Heart right ventricle (tissue), 16 donors: ENCODE measurements around the gene PRTFDC1. TPM values are rescaled to one million over a fixed set of nuclear protein-coding genes. Genes with fewer than 3 reads are reported as not detected.

Experiments
- ATAC-seq, 8 donors: fragments of 200-7000 bp; cut with Tn5 transposase; one replicate each; pipeline ENCODE4 v1.9.1; 2020; ENCODE audit warnings: mild to moderate bottlenecking in 8 of 8, moderate library complexity in 8 of 8, moderate number of reproducible peaks in 1 of 8
- DNase-seq, 2 donors: peaks; one replicate each; pipeline ENCODE4 v3.0.0-alpha.2; 2020
- H3K27ac ChIP-seq, 10 donors: fragments of 200-600 bp; sonication (generic) in 2 of 10; one replicate each; pipeline versions ENCODE4 v1.5.0 to v1.8.0; 2020 to 2022; ENCODE audit warnings: mild to moderate bottlenecking in 3 of 10
- H3K27me3 ChIP-seq, 7 donors: fragments of 200-600 bp; one replicate each; pipeline ENCODE4 v1.8.0; 2021 to 2022; ENCODE audit warnings: mild to moderate bottlenecking in 2 of 7
- H3K36me3 ChIP-seq, 9 donors: fragments of 200-600 bp; sonication (generic) in 1 of 9; one replicate each; pipeline versions ENCODE4 v1.5.0 to v1.8.0; 2020 to 2022; ENCODE audit warnings: mild to moderate bottlenecking in 2 of 9
- H3K4me1 ChIP-seq, 9 donors: fragments of 200-600 bp; sonication (generic) in 1 of 9; one replicate each; pipeline versions ENCODE4 v1.5.0 to v1.8.0; 2020 to 2022; ENCODE audit warnings: mild to moderate bottlenecking in 4 of 9
- H3K4me3 ChIP-seq, 10 donors: fragments of 200-600 bp; sonication (generic) in 2 of 10; one replicate each; pipeline versions ENCODE4 v1.5.0 to v1.8.0; 2020 to 2022; ENCODE audit warnings: mild to moderate bottlenecking in 7 of 10, moderate library complexity in 2 of 10
- H3K9me3 ChIP-seq, 11 donors: fragments of 200-600 bp in 10 of 11; sonication (generic) in 2 of 11; one replicate each; pipeline versions ENCODE4 v1.5.0 to v1.8.0; 2013 to 2022; ENCODE audit warnings: mild to moderate bottlenecking in 2 of 11, control low read depth in 1 of 11, moderate library complexity in 1 of 11
- WGBS, 2 donors: extraction: QIAGEN DNeasy Blood & Tissue Kit; methylation state at CpG; one replicate each; pipeline ENCODE4 v1.1.7; 2013; ENCODE audit warnings: inconsistent platforms in 1 of 2; 5-methylcytosine and 5-hydroxymethylcytosine counted together
- intact Hi-C, 10 donors: fragments of 100-400 bp; cut with DNase I; formaldehyde crosslinking; loops; one replicate each; pipeline versions ENCODE4 v1.11.1 to v1.14.2; 2022
- polyA plus RNA-seq, 2 donors: library from polyadenylated mRNA; stranded (reverse); fragments of 200-250 nt; gene quantifications; one replicate each; pipeline ENCODE4 v1.2.3, GENCODE V29; 2013
- total RNA-seq, 10 donors: library from RNA; stranded (reverse); fragmentation: NEBNext Ultra II Directional in 3 of 10; extraction: Animal tissue kit (Norgen Biotek cat#: 25700) in 3 of 10; gene quantifications; one replicate each; pipeline versions ENCODE4 v1.2.1 to v1.2.4, GENCODE V29; 2021 to 2023
- TF ChIP-seq, protein P1 (sequence below), 9 donors: fragments of 200-600 bp; sonication (generic) in 2 of 9; IDR thresholded peaks; one replicate each; pipeline versions ENCODE4 v1.5.0 to v1.8.0; 2021 to 2022; ENCODE audit warnings: antibody characterized with exemption in 9 of 9, mild to moderate bottlenecking in 5 of 9, moderate library complexity in 1 of 9
- donor health status: Arrhythmogenic right ventricular cardiomyopathy.
- donor health status: ischemic (EF 13 %, LVEDD 7.1; RV severe dilation, severe dysfunction).
- donor health status: healthy with polysubstance abuse.
- donor health status: DM: no; HTN: yes; CAD: no.
- donor health status: DM: no; HTN: no; CAD: no.
- donor health status: ischemic (EF 25% LVEDD 6.9; RV normal size, moderate dysfunction).
- donor health status: ischemic (EF 25% LVEDD 5.7; RV mildly dilated, moderate dysfunction).
- donor health status: healthy.
- donor health status: DM: yes; HTN: yes; CAD: no.
- donor health status: Ischemic cardiomyopathy.
- donor health status: ischemic (EF 35%, LVEDD 5.7; RV mildly dilated, moderate dysfunction).
- donor health status: nonischemic (EF 11% LVEDD 7.7; RV severe dilation, severe dysfunction).
- donor health status: DM: yes; HTN: yes; CAD: no.
- donor health status: PGD.
- donor health status: ischemic (EF 29% LVEDD 5.4; RV normal size, mild dysfunction).
- donor health status: nonischemic (EF 23%, LVEDD 6.1; RV moderate dilation, normal function).

Gene PRTFDC1
- total and polyA plus RNA-seq, 12 donors, result 2.5 to 11.4 (median 5.0) TPM

- Histone ChIP-seq H3K9me3 (no peaks in the 10 kb centered on the region), H3K4me1 (peaks cover 0 to 19% (median 0%) of the 10 kb centered on the region in 9 donors), H3K4me3 (no peak overlapping the region), H3K36me3 (no peaks in the 10 kb centered on the region), H3K27me3 (no peaks in the 10 kb centered on the region), H3K27ac (peak overlapping the region in 2 of 10 donors; percentile 43 to 50)
- WGBS, 2 donors, result 48 to 55% methylated on average over 1 of the region's 1 CpG
- DNase-seq (no peak), ATAC-seq (peak in 3 of 8 donors; percentile 26 to 39 (median 35))
- TF ChIP-seq, protein P1, sequence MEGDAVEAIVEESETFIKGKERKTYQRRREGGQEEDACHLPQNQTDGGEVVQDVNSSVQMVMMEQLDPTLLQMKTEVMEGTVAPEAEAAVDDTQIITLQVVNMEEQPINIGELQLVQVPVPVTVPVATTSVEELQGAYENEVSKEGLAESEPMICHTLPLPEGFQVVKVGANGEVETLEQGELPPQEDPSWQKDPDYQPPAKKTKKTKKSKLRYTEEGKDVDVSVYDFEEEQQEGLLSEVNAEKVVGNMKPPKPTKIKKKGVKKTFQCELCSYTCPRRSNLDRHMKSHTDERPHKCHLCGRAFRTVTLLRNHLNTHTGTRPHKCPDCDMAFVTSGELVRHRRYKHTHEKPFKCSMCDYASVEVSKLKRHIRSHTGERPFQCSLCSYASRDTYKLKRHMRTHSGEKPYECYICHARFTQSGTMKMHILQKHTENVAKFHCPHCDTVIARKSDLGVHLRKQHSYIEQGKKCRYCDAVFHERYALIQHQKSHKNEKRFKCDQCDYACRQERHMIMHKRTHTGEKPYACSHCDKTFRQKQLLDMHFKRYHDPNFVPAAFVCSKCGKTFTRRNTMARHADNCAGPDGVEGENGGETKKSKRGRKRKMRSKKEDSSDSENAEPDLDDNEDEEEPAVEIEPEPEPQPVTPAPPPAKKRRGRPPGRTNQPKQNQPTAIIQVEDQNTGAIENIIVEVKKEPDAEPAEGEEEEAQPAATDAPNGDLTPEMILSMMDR (IDR thresholded peaks at IDR 0.05), result no peak
- intact Hi-C loops, result no loop called here
These were observed 62.8 kb downstream of the PRTFDC1 start for GRCh38 chr10:24889639-24890038.

DNA sequence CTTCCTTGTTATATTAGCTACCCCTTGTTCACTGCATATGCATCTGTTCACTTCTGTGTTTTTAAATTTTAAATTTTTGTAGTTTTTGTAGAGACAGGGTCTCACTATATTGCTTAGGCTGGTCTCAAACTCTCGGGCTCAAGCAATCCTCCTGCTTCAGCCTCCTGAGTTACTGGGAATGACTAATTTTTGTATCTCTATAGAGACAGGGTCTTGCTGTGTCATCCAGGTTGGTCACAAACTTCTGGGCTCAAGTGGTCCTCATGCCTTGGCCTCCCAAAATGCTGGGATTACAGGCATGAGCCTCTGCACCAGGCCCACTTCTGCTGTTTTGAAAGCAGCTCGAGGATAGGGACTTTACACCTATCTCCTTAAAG lies 64.6 kb downstream of the PRTFDC1 start:
- Histone ChIP-seq H3K36me3 (no peaks in the 10 kb centered on the region), H3K9me3 (no peaks in the 10 kb centered on the region), H3K27ac (peak overlapping the region in 1 of 10 donors; percentile 53), H3K4me1 (peaks cover 0 to 16% (median 0%) of the 10 kb centered on the region in 9 donors), H3K27me3 (no peaks in the 10 kb centered on the region), H3K4me3 (no peak overlapping the region)
- DNase-seq, result no peak
- ATAC-seq, result no peak
- WGBS, 2 donors, result 95 to 96% methylated on average over 2 of the region's 2 CpGs
- intact Hi-C loops, result no loop called here
- TF ChIP-seq, protein P1 (IDR thresholded peaks at IDR 0.05), result no peak

DNA sequence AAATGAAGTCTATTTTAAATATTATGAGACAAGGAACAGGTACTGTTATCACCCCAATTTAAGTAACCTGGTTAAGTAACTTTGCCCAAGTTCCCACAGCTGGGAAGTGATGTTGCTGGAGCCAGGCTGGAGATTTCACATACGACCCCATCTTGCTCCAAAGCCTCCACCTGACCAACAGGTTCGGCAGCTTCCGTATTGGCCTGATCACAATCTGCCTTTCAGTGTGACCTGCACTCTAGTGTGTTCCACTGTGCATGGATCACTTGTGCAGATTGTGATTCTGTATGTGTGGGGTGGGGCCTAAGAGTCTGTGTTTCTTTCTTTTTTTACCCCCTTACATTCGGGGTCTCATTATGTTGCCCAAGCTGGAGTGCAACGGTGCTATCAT lies 66.1 kb downstream of the PRTFDC1 start:
- 73 to 84% methylated on average over 5 of the region's 5 CpGs for WGBS, 2 donors
- H3K36me3 ChIP-seq, result no peaks in the 10 kb centered on the region

DNA sequence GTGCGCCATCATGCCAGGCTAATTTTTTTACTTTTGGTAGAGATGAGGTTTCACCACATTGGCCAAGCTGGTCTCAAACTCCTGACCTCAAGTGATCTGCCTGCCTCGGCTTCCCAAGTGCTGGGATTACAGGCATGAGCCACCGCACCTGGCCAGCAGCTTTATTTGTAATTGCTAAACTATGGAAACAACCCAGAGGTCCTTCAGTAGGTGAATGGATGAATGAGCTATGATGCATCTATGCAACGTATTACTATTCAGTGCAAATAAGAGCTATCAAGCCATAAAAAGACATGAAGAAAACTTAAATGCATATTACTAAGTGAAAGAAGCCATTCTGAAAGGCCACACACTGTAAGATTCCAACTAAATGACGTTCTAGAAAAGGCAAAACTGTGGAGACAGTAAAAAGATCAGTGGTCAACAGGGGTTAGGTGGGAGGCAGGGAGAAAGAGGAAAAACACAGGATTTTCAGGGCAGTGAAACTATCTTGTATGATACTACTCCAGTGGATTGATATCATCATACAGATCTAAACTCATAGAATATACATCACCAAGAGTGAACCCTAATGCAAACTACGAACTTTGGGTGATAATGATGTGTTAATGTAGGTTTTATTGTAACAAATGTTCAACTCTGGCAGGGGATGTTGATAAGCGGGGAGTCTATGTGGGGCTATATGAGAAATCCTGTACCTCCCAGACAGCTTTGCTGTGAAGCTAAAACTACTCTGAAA lies 66.7 kb downstream of the PRTFDC1 start:
- H3K27me3 ChIP-seq, result no peaks in the 10 kb centered on the region
- H3K4me1 ChIP-seq, result peaks cover 0 to 27% (median 0%) of the 10 kb centered on the region in 9 donors
- no peak overlapping the region for H3K27ac ChIP-seq
- WGBS, 2 donors, result 96% methylated on average over 7 of the region's 7 CpGs
- H3K9me3 ChIP-seq, result no peaks in the 10 kb centered on the region
- H3K36me3 ChIP-seq, result no peaks in the 10 kb centered on the region
- DNase-seq, result no peak
- intact Hi-C loops, result no loop called here
- H3K4me3 ChIP-seq, result no peak overlapping the region
- TF ChIP-seq, protein P1 (IDR thresholded peaks at IDR 0.05), result no peak
- no peak for ATAC-seq

More for the DNA sequence above, 66.1 kb downstream of the PRTFDC1 start:
- TF ChIP-seq, protein P1 (IDR thresholded peaks at IDR 0.05), result no peak
- H3K4me3 ChIP-seq, result no peak overlapping the region
- no peaks in the 10 kb centered on the region for H3K9me3 ChIP-seq
- ATAC-seq (no peak), DNase-seq (no peak)
- no peak overlapping the region for H3K27ac ChIP-seq
- no peaks in the 10 kb centered on the region for H3K27me3 ChIP-seq
- intact Hi-C loops, result no loop called here
- H3K4me1 ChIP-seq, result peaks cover 0 to 28% (median 0%) of the 10 kb centered on the region in 9 donors
